Adrenal gland (tissue), 5 donors: ENCODE measurements around the gene LGALS8.
A peak's percentile ranks its signal among the peaks of the same experiment; 100 is the strongest.

ENCODE experiments used
- CTCF ChIP-seq, 6 experiments: fragments of 450-650 bp in 4 of 6; fragments of 200-600 bp in 2 of 6; sonication (generic) in 1 of 6; IDR thresholded peaks; 1 replicate in 5 of 6; 2 replicates in 1 of 6; pipeline versions ENCODE4 v1.5.1 to v1.8.0; 2016 to 2021; ENCODE audit warnings: antibody characterized with exemption in 6 of 6, mild to moderate bottlenecking in 2 of 6, moderate library complexity in 1 of 6
- POLR2A ChIP-seq, 2 donors: fragments of 450-650 bp; IDR thresholded peaks; one replicate each; pipeline ENCODE4 v1.6.1; 2017; ENCODE audit warnings: antibody characterized with exemption in 2 of 2, mild to moderate bottlenecking in 2 of 2, moderate library complexity in 1 of 2
- donor health status: DM: no; HTN: no; CAD: no.

GRCh38 chr1:236523704-236524141, at the start of gene LGALS8:
- TF ChIP-seq CTCF (IDR thresholded peaks at IDR 0.05) (peak in 1 of 6 experiments; percentile 7), POLR2A (IDR thresholded peaks at IDR 0.05) (peak; percentile 20 to 61)
